Spleen (tissue), 7 donors: ENCODE measurements around the gene HNRNPDL.

Experiments
- POLR2AphosphoS5 ChIP-seq, 3 donors: sonication (generic); formaldehyde crosslinking; IDR thresholded peaks; one replicate each; pipeline ENCODE4 v1.5.1; 2017; ENCODE audit warnings: antibody characterized with exemption in 3 of 3
- TF ChIP-seq, protein P1 (sequence below), 11 experiments: fragments of 200-600 bp in 7 of 11; fragments of 450-650 bp in 4 of 11; sonication (generic) in 4 of 11; IDR thresholded peaks in 8 of 11; conservative IDR thresholded peaks in 3 of 11; 1 replicate in 7 of 11; 2 replicates in 4 of 11; pipeline versions ENCODE4 v1.4.0 to v1.8.0; 2016 to 2021; ENCODE audit warnings: antibody characterized with exemption in 11 of 11, inconsistent platforms in 4 of 11, mild to moderate bottlenecking in 1 of 11
- donor health status: DM: no; HTN: no; CAD: no; lungs with moderate emphysema.
- donor health status: DM: no; HTN: no; CAD: no.
- donor health status: DM: no; HTN: no; CAD: no.

GRCh38 chr4:82423245-82424054 lies 6.8 kb downstream of the HNRNPDL start:
- TF ChIP-seq POLR2AphosphoS5 (IDR thresholded peaks at IDR 0.05), result no peak
- TF ChIP-seq, protein P1, sequence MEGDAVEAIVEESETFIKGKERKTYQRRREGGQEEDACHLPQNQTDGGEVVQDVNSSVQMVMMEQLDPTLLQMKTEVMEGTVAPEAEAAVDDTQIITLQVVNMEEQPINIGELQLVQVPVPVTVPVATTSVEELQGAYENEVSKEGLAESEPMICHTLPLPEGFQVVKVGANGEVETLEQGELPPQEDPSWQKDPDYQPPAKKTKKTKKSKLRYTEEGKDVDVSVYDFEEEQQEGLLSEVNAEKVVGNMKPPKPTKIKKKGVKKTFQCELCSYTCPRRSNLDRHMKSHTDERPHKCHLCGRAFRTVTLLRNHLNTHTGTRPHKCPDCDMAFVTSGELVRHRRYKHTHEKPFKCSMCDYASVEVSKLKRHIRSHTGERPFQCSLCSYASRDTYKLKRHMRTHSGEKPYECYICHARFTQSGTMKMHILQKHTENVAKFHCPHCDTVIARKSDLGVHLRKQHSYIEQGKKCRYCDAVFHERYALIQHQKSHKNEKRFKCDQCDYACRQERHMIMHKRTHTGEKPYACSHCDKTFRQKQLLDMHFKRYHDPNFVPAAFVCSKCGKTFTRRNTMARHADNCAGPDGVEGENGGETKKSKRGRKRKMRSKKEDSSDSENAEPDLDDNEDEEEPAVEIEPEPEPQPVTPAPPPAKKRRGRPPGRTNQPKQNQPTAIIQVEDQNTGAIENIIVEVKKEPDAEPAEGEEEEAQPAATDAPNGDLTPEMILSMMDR (IDR thresholded peaks at IDR 0.05 in 8 of 11, conservative IDR thresholded peaks at IDR 0.05 in 3 of 11), result no peak
